GM12873 (cell line): ENCODE results near the gene INPP4B.

Experiments
- CTCF ChIP-seq: IDR thresholded peaks from 2 replicates; pipeline ENCODE4 v1.5.1; 2012; ENCODE audit warnings: low read depth, mild to moderate bottlenecking, moderate library complexity, low read length, control low read depth; ENCODE audit not compliant: insufficient read depth; ENCODE audit errors: missing control alignments

INPP4B gene

GRCh38 chr4:142297313-142297712 is 548.8 kb downstream of the INPP4B start:
- no peak for TF ChIP-seq CTCF

- no peak for TF ChIP-seq CTCF
These were observed 552.6 kb downstream of the INPP4B start for GRCh38 chr4:142293536-142293935.

DNA sequence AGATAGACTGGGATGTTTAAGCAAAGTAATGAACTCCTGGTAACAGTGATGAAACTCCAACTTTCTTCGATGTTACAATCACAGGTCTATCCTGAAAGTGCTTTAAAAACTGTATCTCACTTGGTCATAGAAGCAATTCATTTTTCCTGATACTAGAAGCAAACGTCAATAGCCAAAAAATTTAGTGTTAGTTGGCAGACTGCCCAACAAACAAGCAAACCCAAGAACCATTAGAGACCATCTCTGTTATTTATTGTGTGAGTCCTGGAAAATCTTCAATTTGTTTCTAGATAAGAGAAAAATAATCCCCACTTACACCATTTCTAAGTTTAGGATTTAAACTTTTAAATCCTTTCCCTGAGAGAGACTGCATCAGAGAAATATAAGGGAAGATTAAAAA is 553.9 kb downstream of the INPP4B start:
- TF ChIP-seq CTCF: no peak

DNA sequence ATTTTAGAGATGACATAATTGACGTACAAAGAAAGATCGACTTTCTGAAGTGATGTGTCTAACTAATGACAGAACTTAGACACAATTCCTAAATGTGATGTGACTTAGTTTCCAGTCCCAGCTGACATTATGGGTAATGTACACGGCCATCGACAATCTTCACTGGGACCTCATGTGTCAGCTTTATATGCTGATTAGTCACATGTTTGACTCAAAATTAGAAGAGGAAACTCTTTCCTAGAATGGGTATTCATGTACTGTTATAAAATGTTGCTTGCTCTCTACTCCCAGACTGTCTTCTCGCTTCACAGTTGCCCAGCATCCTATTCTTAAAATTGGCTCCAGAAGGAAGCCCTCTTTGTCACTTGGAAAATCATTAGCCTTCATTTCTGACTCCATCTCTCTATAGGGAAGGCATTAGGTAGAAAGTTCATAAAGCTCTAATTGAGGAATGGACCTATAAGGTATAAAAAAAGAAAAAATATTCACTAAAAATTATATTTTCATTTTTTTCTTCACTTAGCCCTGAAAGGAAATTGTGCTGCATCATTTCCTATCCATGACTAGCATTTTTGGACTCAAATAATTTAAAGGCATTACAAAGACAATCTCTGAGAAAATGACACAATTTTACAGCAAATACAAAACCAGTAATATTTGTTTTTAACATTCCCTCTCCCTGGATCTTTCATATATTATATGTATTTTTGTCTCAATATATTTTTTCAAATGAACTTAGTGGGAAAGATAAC is 554.6 kb downstream of the INPP4B start:
- no peak for TF ChIP-seq CTCF

GRCh38 chr4:142287371-142287770 is 558.7 kb downstream of the INPP4B start:
- TF ChIP-seq CTCF: no peak

GRCh38 chr4:142285222-142285583 is 560.9 kb downstream of the INPP4B start:
- no peak for TF ChIP-seq CTCF

DNA sequence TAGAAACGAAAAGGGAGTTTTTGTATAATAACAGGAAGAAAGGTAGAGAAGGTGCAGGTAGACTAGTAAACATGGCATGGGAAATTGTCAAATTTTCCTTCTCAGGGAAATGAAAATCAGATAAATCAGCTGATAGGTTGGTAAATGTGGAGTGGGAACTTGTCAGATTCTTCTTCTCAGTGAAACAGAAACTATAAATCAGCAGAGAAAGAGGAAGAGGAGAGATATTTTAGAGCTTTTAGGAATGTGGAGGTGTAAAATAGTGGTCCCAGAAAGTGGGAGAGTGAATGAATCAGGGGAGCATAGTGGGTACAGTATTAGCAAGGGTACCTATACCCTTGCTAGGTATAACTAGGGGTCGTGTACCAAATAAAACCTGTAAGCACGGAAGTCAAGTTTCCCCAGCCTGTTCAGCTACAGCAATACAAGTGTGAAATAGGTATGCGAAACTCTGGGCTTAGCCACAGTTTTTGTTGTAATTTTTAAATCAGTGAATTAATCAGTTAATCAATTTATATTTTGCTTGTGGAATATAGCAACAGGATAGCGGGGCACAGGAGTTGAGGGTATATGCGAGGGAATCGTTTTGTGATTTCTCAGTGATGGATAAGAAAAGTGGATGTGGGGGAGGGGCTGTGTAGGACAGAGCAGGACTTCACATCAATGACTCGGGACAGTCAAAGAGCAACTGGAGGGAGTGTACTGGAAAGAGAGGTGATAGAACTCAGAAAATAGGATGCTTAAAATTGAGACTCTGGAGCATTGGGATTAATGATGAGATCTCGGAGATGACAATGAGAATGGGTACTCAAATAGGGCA is 561.5 kb downstream of the INPP4B start:
- TF ChIP-seq CTCF: no peak
